H9 (cell line): ENCODE results near the gene MATN1. TPM values are rescaled to one million over a fixed set of nuclear protein-coding genes. Genes with fewer than 3 reads are reported as not detected.

Experiments used
- DNase-seq: peaks from one replicate; pipeline ENCODE4 v3.0.0-alpha.2; 2017
- H2AFZ ChIP-seq: one replicate; pipeline ENCODE4 v1.6.1; 2013; ENCODE audit warnings: mild to moderate bottlenecking, low read length, control low read depth, moderate library complexity
- H2AK5ac ChIP-seq: 2 replicates; pipeline ENCODE4 v1.6.1; 2013; ENCODE audit warnings: low read length, control low read depth, mixed read lengths; ENCODE audit not compliant: insufficient read length
- H2BK120ac ChIP-seq: one replicate; pipeline ENCODE4 v1.6.1; 2013; ENCODE audit warnings: low read depth, mild to moderate bottlenecking, low read length, control low read depth, inconsistent platforms; ENCODE audit not compliant: poor library complexity, severe bottlenecking
- H2BK12ac ChIP-seq: 2 replicates; pipeline ENCODE4 v1.6.1; 2013; ENCODE audit warnings: low read length, control low read depth, mixed read lengths, low read depth; ENCODE audit not compliant: insufficient read length
- H2BK15ac ChIP-seq: 2 replicates; pipeline ENCODE4 v1.6.1; 2013; ENCODE audit warnings: low read depth, low read length, control low read depth
- H2BK20ac ChIP-seq: one replicate; pipeline ENCODE4 v1.6.1; 2013; ENCODE audit warnings: low read depth, mild to moderate bottlenecking, low read length, control low read depth, inconsistent platforms; ENCODE audit not compliant: poor library complexity, severe bottlenecking
- H2BK5ac ChIP-seq: 2 replicates; pipeline ENCODE4 v1.6.1; 2013; ENCODE audit warnings: low read length, control low read depth, mixed read lengths; ENCODE audit not compliant: insufficient read length
- H3K14ac ChIP-seq: 2 replicates; pipeline ENCODE4 v1.6.1; 2013; ENCODE audit warnings: low read length, control low read depth; ENCODE audit not compliant: insufficient read depth
- H3K18ac ChIP-seq: 2 replicates; pipeline ENCODE4 v1.6.1; 2013; ENCODE audit warnings: low read depth, mild to moderate bottlenecking, mixed read lengths, low read length, control low read depth; ENCODE audit not compliant: insufficient read length
- H3K23ac ChIP-seq: 2 replicates; pipeline ENCODE4 v1.6.1; 2013; ENCODE audit warnings: low read length, control low read depth, mixed read lengths, low read depth; ENCODE audit not compliant: insufficient read length
- H3K23me2 ChIP-seq: 2 replicates; pipeline ENCODE4 v1.6.1; 2013; ENCODE audit warnings: low read depth, mild to moderate bottlenecking, mixed read lengths, low read length, control low read depth; ENCODE audit not compliant: insufficient read length, poor library complexity, severe bottlenecking
- H3K27ac ChIP-seq: 2 replicates; pipeline ENCODE4 v1.5.1; 2013; ENCODE audit warnings: low read length, control low read depth, mixed read lengths, low read depth; ENCODE audit not compliant: insufficient read length
- H3K27me3 ChIP-seq: 2 replicates; pipeline ENCODE4 v1.6.1; 2013; ENCODE audit warnings: low read length, control low read depth, inconsistent platforms; ENCODE audit not compliant: insufficient read depth
- H3K4ac ChIP-seq: 2 replicates; pipeline ENCODE4 v1.6.1; 2013; ENCODE audit warnings: low read depth, mild to moderate bottlenecking, control low read depth, inconsistent platforms, low read length, moderate library complexity
- H3K4me1 ChIP-seq: 2 replicates; pipeline ENCODE4 v1.6.1; 2013; ENCODE audit warnings: low read length, control low read depth, inconsistent platforms; ENCODE audit not compliant: insufficient read depth
- H3K4me2 ChIP-seq: 2 replicates; pipeline ENCODE4 v1.6.1; 2013; ENCODE audit warnings: low read length, control low read depth, mixed read lengths; ENCODE audit not compliant: insufficient read length, insufficient read depth
- H3K56ac ChIP-seq: 2 replicates; pipeline ENCODE4 v1.6.1; 2013; ENCODE audit warnings: low read depth, mild to moderate bottlenecking, mixed read lengths, low read length, control low read depth; ENCODE audit not compliant: insufficient read length
- H3K79me1 ChIP-seq: 2 replicates; pipeline ENCODE4 v1.6.1; 2013; ENCODE audit warnings: low read depth, mild to moderate bottlenecking, moderate library complexity, low read length, control low read depth, inconsistent platforms; ENCODE audit not compliant: insufficient read depth, poor library complexity, severe bottlenecking
- H3K79me2 ChIP-seq: 2 replicates; pipeline ENCODE4 v1.6.1; 2013; ENCODE audit warnings: low read length, control low read depth, inconsistent platforms; ENCODE audit not compliant: insufficient read depth
- H3K9ac ChIP-seq: 2 replicates; pipeline ENCODE4 v1.6.1; 2013; ENCODE audit warnings: low read length, control low read depth, mixed read lengths; ENCODE audit not compliant: insufficient read length; ENCODE audit errors: extremely low read depth
- H3K9me3 ChIP-seq: one replicate; pipeline ENCODE4 v1.6.1; 2013; ENCODE audit warnings: low read depth, low read length, inconsistent platforms; ENCODE audit not compliant: control insufficient read depth
- H3T11ph ChIP-seq: one replicate; pipeline ENCODE4 v1.6.1; 2013; ENCODE audit warnings: mild to moderate bottlenecking, low read length, control low read depth, inconsistent platforms
- H4K20me1 ChIP-seq: one replicate; pipeline ENCODE4 v1.6.1; 2013; ENCODE audit not compliant: control insufficient read depth, insufficient read length, insufficient read depth
- H4K5ac ChIP-seq: 2 replicates; pipeline ENCODE4 v1.6.1; 2013; ENCODE audit warnings: low read depth, mild to moderate bottlenecking, mixed read lengths, low read length, control low read depth; ENCODE audit not compliant: insufficient read length
- H4K8ac ChIP-seq: replicated peaks from 2 replicates; pipeline ENCODE4 v1.6.1; 2013; ENCODE audit warnings: low read length, control low read depth, mixed read lengths, low read depth; ENCODE audit not compliant: insufficient read length
- H4K91ac ChIP-seq: 2 replicates; pipeline ENCODE4 v1.6.1; 2013; ENCODE audit warnings: low read depth, mild to moderate bottlenecking, moderate library complexity, mixed read lengths, low read length, control low read depth; ENCODE audit not compliant: insufficient read length
- H3K27ac Mint-ChIP-seq, 3 experiments: 2 replicates in 2 of 3; 3 replicates in 1 of 3; pipeline ENCODE4 v1.8.0; 2020 to 2021; ENCODE audit warnings: mixed read lengths in 3 of 3, mild to moderate bottlenecking in 1 of 3, moderate library complexity in 1 of 3
- H3K27me3 Mint-ChIP-seq: 2 replicates; pipeline ENCODE4 v1.8.0; 2021; ENCODE audit warnings: low read depth, mild to moderate bottlenecking, moderate library complexity, mixed read lengths
- H3K36me3 Mint-ChIP-seq, 3 experiments: 2 replicates in 2 of 3; 3 replicates in 1 of 3; pipeline ENCODE4 v1.8.0; 2020 to 2021; ENCODE audit warnings: low read depth in 3 of 3, mixed read lengths in 3 of 3; ENCODE audit not compliant: insufficient read depth in 1 of 3
- H3K4me1 Mint-ChIP-seq, 2 experiments: 2 replicates each; pipeline ENCODE4 v1.8.0; 2020; ENCODE audit warnings: mixed read lengths in 2 of 2
- H3K4me3 Mint-ChIP-seq, 2 experiments: 2 replicates in 1 of 2; 3 replicates in 1 of 2; pipeline ENCODE4 v1.8.0; 2020 to 2021; ENCODE audit warnings: mild to moderate bottlenecking in 2 of 2, mixed read lengths in 2 of 2, moderate library complexity in 1 of 2
- H3K9me3 Mint-ChIP-seq, 2 experiments: 2 replicates in 1 of 2; 3 replicates in 1 of 2; pipeline ENCODE4 v1.8.0; 2020; ENCODE audit warnings: mild to moderate bottlenecking in 2 of 2, mixed read lengths in 2 of 2, moderate library complexity in 1 of 2
- CTCF ChIP-seq: fragments of 200-600 bp; sonication (generic); conservative IDR thresholded peaks from 3 replicates; pipeline ENCODE4 v1.8.0; 2021; ENCODE audit warnings: antibody characterized with exemption, mild to moderate bottlenecking
- WGBS: extraction: QIAGEN DNeasy Blood & Tissue Kit; methylation state at CpG from one replicate; pipeline ENCODE4 v1.1.7; 2013; ENCODE audit warnings: missing lambda C conversion rate, low lambda C conversion rate, mixed read lengths; ENCODE audit not compliant: insufficient read length; ENCODE audit errors: extremely low coverage; 5-methylcytosine and 5-hydroxymethylcytosine counted together
- total RNA-seq: library from RNA; stranded (reverse); gene quantifications from 2 replicates; pipeline ENCODE4 v1.2.1, GENCODE V29; 2021

Gene MATN1
- total RNA-seq, 1 experiment from 2014 or later: not detected

- Histone ChIP-seq H3K23ac (no peak overlapping the region), H3K23me2 (no peaks in the 10 kb centered on the region), H2AFZ (no peak overlapping the region), H4K5ac (no peak overlapping the region), H3K14ac (no peak overlapping the region), H2BK15ac (no peak overlapping the region), H3K56ac (no peak overlapping the region), H2BK12ac (no peak overlapping the region), H2BK20ac (no peak overlapping the region), H4K91ac (no peak overlapping the region), H4K20me1 (no peaks in the 10 kb centered on the region), H3K79me1 (no peaks in the 10 kb centered on the region), H3K4ac (no peak overlapping the region), H3K18ac (no peak overlapping the region), H2BK120ac (no peak overlapping the region), H3K4me2 (no peak overlapping the region), H3K9me3 (no peaks in the 10 kb centered on the region), H2AK5ac (no peak overlapping the region), H3T11ph (no peak overlapping the region), H3K79me2 (no peaks in the 10 kb centered on the region), H4K8ac (no peak overlapping the region), H3K27ac (no peak overlapping the region), H3K27me3 (no peaks in the 10 kb centered on the region), H3K9ac (no peak overlapping the region), H2BK5ac (no peak overlapping the region), H3K4me1 (peaks cover 6% of the 10 kb centered on the region; the same call in 1 of the 2 replicates)
- Mint-ChIP-seq H3K27ac (peak overlapping the region in 2 of 3 experiments; percentile 84 to 95; a peak in 3 of 7 replicates), H3K9me3 (no peaks in the 10 kb centered on the region), H3K4me3 (no peak overlapping the region; a peak in 1 of 5 replicates), H3K4me1 (peaks cover 22 to 39% of the 10 kb centered on the region in 2 experiments), H3K27me3 (peaks cover 4% of the 10 kb centered on the region), H3K36me3 (no peaks in the 10 kb centered on the region)
- no CpG with 5 or more reads among the region's 15 CpGs for WGBS
- TF ChIP-seq CTCF: no peak
- no peak for DNase-seq
Observed at GRCh38 chr1:30726773-30727684, 3.6 kb upstream of the MATN1 start.
